Activated CD4-positive, alpha-beta T cell treated with anti-CD3 and anti-CD28 coated beads, Interleukin-2, amount 50 U/mL, for 16 hours (primary cell): ENCODE data around the gene JMJD1C.

Experiments
- DNase-seq: peaks from one replicate; pipeline ENCODE4 v3.0.0-alpha.2; 2020

The JMJD1C gene

DNA sequence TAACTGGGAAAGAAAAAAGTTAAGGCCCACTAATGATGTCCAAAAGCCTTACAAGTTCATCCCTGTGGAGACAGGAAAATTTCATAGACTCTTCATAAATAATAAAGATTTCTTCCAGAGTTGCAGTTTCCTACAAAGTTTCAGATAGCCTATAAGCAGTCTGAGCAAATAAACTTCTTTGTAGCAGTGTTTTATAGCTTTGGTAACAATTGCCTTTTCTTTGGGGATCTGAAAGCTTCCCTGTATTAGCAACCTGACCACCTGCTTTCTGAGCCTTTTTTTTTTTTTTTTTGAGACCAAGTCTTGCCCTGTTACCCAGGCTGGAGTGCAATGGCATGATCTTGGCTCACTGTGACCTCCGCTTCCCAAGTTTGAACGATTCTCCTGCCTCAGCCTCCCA is 182.7 kb downstream of the JMJD1C start:
- no peak for DNase-seq

- no peak for DNase-seq
These were observed 183.8 kb downstream of the JMJD1C start for GRCh38 chr10:63281967-63282366.

DNA sequence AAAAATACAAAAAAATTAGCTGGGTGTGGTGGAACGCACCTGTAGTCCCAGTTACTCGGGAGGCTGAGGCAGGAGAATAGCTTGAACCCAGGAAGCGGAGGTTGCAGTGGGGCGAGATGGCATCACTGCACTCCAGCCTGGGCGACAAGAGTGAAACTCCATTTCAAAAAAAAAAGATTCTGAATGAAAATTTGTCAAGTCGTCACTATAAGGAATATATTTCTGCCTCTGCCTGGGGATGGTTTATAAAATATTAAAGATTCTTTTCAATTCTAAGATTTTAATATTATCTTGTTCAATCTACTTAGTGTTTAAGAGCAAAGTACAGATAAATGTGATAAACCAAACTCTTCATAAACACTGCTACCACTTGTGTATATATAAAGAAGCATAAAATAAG is 185.4 kb downstream of the JMJD1C start:
- DNase-seq, result no peak

- no peak for DNase-seq
These were observed 190.7 kb downstream of the JMJD1C start for GRCh38 chr10:63275094-63275493.

DNA sequence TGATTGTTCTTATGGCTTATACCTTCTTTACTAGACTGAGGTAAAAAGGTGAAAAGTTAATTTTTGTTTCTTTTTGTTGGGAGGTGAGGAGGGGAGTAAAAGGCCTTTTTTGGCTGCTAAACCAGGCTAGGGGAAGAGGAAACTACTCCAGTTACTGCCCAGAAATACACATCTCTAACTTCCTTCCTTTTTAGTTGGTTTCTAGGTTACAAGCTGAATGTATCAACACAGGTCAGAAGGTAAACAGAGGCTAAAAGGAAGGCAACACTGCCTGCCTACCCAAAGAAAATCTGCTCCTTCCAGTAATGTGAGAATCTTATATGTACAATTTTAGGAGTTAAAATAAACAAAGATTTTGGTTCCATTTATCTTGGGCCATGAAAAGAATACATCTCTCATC is 192.2 kb downstream of the JMJD1C start:
- peak; percentile 27 for DNase-seq

DNA sequence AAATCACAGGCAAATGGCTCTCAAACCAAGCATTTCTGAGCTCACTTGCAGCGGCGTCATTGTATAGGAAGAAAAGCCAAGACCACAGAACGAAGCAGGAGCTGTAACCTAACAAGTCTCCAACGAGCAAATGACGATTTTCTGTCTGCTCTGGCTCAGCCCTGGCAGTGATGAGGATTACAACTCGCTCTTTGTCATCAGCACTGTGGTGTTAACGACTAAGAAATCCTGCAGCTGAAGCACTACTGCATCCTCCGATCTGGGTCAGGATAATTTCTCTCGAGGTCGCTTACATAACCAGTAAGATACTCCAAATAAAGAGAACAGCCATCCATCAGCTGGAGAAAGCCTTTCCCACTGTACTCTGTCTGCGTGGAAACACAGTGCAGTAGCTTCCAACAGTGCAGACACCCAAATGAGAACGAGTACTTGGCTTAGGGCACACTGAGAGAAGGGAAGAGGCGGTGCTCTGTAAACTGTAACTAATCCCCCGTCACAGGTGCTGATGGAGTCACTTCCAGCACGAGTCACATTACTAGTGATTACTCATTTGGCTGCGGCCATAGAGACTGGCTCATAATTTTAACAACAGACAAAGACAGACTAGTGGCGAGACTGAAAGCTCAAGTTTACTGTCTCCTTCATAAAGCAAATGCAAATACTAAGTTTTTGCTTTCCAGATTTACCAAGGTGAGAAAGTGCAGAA is 196.8 kb downstream of the JMJD1C start:
- DNase-seq, result peak; percentile 95

- DNase-seq, result no peak
These were observed 197.5 kb downstream of the JMJD1C start for GRCh38 chr10:63268149-63268797.

- DNase-seq, result peak; percentile 36
These were observed 198.2 kb downstream of the JMJD1C start for GRCh38 chr10:63267414-63268148.

GRCh38 chr10:63266391-63267316 is 199.1 kb downstream of the JMJD1C start:
- DNase-seq, result no peak

- no peak for DNase-seq
These were observed 200.0 kb downstream of the JMJD1C start for GRCh38 chr10:63265683-63266235.

DNA sequence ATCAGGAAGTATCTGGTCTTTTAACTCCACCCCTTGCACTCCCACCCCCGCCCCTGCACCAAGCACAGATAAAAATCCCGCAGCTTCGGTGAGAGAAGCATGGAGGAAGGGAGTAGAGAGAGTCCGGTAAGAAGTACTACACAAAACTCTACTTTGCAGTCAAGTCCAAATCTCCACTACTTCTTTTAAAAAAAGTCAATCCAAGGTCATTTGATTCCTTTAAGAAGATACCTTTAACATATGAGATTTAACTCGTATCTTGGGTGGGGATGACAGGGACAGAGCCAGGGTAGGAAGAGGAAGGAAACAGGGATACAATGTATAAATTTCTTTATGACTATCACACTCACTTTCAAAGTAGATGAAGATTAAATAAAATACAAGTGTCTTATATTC is 200.6 kb downstream of the JMJD1C start:
- peak; percentile 50 for DNase-seq

- no peak for DNase-seq
These were observed 201.1 kb downstream of the JMJD1C start for GRCh38 chr10:63264617-63265221.

- no peak for DNase-seq
These were observed 203.2 kb downstream of the JMJD1C start for GRCh38 chr10:63262430-63263073.

DNA sequence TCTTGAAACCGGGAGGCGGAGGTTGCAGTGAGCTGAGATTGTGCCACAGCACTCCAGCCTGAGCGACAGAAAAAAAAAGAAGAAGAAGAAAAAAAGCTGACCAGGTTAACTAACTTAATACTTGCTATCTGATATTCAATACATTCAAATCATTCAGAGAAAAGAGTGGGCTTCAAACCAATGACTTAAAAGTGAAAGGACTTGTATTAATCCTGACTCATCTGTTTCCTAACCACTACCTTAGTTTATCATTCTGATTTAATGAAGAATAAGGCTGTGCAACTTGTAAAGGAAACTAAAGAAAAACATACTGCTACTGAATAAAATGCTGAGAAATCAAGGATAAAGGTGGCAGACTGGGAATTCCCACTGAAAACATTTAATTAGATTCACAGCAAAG is 204.3 kb downstream of the JMJD1C start:
- peak; percentile 42 for DNase-seq

DNA sequence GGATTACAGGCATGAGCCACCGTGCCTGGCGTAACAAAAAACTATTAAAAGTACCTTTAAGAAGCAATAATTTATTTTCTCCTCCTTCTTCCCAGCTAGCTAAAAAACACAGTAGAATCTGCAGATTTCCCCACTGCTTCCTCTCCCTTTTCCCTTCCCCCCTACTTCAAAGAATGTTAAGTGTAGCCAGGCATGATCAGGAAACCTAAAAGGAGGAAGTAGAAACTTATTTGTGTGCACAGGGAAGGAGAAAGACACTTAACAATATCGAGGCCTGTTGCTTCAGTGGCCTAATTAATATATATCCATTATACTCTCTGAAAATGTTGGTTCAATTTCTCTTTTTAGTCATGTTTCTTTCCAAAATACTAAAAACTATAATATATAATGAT is 204.9 kb downstream of the JMJD1C start:
- no peak for DNase-seq

GRCh38 chr10:63260103-63260859 is 205.5 kb downstream of the JMJD1C start:
- DNase-seq, result no peak

- no peak for DNase-seq
These were observed 206.7 kb downstream of the JMJD1C start for GRCh38 chr10:63258920-63259678.

- DNase-seq, result no peak
These were observed 208.0 kb downstream of the JMJD1C start for GRCh38 chr10:63257778-63258177.

GRCh38 chr10:63256009-63256773 is 209.6 kb downstream of the JMJD1C start:
- DNase-seq, result no peak
